Measurements from ENCODE around the gene SAPCD2. TPM values are rescaled to one million over a fixed set of nuclear protein-coding genes. Genes with fewer than 3 reads are reported as not detected.

Gene SAPCD2
- polyA plus RNA-seq, 3 donors, result 0.11 to 0.34 (median 0.18) TPM

GRCh38 chr9:137027369-137028262 is 42.7 kb downstream of the SAPCD2 start, which contains the start of gene ABCA2:
Gene ABCA2 (minus strand): TSS chr9:137028237. CDS start chr9:137028140, 97 bp downstream.
- WGBS, 3 donors, result 5 to 6% (median 5%) methylated on average over 37 to 94 of the region's 95 CpGs
- no peak within 1 kb of the TSS for H3K27ac ChIP-seq (ENCODE audit: low read depth, low read length)

DNA sequence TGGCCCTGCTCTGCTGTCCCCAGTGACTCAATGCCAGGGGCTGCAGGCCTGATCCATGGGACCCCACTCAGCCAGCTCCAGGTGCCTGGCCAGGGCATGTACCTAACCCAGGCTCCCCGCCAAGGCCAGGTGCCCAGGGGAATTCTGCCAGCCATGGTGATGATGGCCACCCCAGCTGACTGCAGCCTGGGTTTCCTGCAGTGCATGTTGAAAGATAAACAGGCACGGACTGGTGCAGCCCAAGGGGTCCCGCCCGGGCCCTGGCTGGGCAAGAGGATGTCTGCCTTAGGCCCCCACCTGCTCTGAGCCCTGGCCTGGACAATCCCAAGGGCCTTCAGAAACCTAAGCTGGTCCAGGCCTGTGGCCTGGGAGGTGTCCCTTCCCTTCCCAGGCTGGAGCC is 43.5 kb downstream of the SAPCD2 start:
- 38 to 75% (median 70%) methylated on average over 4 of the region's 4 CpGs for WGBS, 3 donors
- H3K27ac ChIP-seq (ENCODE audit: low read depth, low read length), result no peak overlapping the region

DNA sequence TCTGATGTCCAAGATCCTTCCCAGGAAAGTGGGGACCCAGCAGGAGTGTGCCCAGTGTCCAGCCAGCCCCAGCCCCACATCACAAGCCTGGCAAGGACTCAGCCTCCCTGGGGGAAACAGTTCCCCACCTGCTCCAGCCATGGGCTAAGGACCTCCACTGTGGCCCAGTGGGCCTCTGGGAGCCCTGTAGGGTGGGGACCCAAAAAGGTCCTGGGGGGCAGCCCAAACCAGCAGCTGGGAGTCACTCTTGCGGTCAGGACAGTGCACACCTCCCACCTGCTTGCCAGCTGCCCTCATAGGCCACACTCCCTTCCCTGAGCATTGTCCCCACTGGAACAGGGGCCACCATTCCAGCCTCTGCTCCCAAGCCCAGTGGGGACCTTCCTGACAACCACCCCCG is 44.0 kb downstream of the SAPCD2 start:
- 82 to 91% (median 85%) methylated on average over 2 of the region's 2 CpGs for WGBS, 3 donors
- H3K27ac ChIP-seq (ENCODE audit: low read depth, low read length), result no peak overlapping the region

DNA sequence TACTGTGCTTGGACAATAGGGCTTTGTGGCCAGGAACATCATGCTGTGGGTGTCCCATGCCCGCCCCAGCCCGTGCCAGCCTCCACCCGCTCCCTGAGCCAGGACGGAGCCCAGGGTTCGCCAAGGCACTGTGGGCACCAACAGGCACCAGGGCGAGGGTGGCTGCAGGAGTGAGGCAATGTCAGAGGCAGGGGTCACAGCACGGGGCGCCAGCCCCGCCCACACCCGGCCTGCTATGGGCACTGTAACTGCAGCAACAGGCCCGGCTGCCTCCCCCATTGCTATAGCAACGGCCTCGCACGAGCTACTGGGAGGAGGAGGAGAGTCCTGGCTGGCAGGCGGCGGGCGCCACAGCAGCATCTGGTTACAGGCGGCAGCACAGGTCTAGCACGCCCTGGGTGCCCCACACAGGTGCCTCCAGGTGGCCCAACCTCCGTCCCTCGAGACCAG is 44.8 kb downstream of the SAPCD2 start:
- no peak overlapping the region for H3K27ac ChIP-seq (ENCODE audit: low read depth, low read length)
- WGBS, 3 donors, result 69 to 77% (median 70%) methylated on average over 18 to 21 of the region's 21 CpGs

DNA sequence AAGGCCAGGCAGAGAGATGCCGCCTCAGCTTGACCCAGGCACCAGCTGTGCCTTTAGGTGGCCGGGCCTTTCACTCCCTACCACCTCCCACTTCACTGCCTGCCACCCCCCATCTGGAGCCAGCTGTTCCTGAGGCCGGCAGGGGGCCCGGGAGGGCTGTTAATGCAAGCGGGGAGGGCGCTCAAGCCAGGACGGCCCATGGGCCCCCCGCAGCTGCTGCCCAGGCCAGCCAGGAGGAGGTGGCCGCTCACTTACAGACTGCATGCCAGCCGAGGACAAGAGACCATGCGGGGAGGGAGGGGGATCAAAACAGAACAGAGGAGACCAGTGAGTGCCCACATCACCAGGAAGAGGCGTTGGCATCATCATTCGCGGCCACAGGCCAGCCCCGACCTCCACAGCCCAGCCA is 46.8 kb downstream of the SAPCD2 start:
- WGBS, 3 donors, result 85 to 94% (median 87%) methylated on average over 14 to 15 of the region's 15 CpGs
- no peak overlapping the region for H3K27ac ChIP-seq (ENCODE audit: low read depth, low read length)

GRCh38 chr9:137023157-137023556 is 47.2 kb downstream of the SAPCD2 start:
- H3K27ac ChIP-seq (ENCODE audit: low read depth, low read length), result no peak overlapping the region
- 72 to 83% (median 75%) methylated on average over 7 of the region's 7 CpGs for WGBS, 3 donors

DNA sequence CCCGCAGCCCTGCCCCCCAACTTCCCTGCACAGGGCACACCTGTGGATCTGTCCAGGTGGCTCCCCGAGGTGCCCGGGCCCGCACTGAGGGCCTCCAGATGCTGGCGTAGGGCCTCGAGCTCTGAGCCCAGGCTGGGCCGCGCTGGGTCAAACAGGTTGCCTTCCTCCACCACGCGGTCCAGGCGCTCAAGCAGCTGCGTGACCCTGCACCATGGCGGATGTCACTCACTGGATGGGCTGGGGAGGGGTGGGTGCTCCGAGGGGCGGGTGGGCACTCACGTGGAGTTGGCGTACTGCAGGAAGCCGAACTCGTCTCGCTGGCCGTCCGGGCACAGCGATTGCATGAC is 47.7 kb downstream of the SAPCD2 start:
- WGBS, 3 donors, result 91 to 92% (median 92%) methylated on average over 23 of the region's 23 CpGs
- H3K27ac ChIP-seq (ENCODE audit: low read depth, low read length), result no peak overlapping the region

- 52 to 68% (median 58%) methylated on average over 26 to 30 of the region's 30 CpGs for WGBS, 3 donors
- no peak overlapping the region for H3K27ac ChIP-seq (ENCODE audit: low read depth, low read length)
Observed at GRCh38 chr9:137021979-137022661, 48.2 kb downstream of the SAPCD2 start.

DNA sequence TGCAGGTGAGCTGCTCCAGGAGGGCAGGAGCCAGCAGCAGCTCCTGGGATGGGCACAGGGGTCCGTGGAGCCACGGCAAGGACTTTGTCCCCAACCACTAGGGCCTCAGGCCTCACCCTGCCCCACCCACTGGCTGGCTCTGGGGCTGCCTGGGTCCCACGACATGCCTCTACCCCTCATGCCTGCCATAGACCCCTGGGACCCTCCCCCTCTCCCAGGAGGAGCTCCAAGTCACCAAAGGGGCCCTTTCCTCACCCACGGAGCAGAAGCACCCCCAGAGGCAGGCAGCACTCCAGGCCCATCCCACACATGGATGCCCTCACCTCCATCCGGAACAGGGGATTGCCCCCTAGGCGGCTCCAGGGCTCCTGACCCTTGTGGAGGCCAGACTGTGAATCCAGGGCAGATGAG is 48.8 kb downstream of the SAPCD2 start:
- no peak overlapping the region for H3K27ac ChIP-seq (ENCODE audit: low read depth, low read length)
- 87 to 94% (median 92%) methylated on average over 4 to 6 of the region's 6 CpGs for WGBS, 3 donors

DNA sequence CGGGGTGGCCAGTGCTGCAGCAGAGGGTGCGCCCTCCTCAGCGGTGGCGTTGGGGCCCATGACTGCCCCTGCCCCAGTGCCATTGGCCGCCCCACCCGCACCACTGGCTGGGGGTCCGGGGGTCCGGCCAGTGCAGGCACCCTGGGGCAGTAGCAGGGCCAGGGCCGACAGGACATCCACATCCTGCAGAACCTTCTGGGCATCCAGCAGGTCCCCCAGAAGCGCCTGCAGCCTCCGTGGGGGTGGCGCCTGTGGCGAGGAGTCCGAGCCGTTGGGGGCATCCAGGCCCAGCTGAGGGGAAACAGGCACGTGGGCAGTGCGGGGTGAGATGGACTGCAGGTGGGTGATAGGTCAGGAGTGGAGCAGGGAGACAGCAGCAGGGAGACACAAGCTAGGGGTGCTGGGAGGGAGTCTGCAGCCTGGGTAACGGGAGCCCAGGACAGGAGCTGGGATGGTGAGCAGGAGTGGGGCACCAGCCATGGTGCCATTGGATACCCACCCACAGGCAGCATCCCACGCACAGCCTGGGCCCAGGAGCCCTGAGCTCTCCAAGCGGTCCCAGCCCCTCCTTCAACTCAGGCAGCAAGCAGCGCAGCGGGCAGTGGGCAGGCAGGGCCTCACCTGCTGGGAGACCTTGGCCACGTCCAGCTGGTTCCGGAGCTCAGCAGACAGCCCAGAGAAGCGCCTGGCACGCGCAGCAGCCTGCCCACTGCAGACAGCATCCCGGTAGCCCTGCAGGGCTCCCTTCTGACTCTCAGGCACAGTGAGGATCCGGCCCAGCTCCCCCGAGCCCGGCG is 49.4 kb downstream of the SAPCD2 start:
- H3K27ac ChIP-seq (ENCODE audit: low read depth, low read length), result no peak overlapping the region
- 93 to 97% (median 95%) methylated on average over 28 to 32 of the region's 32 CpGs for whole genome bisulfite sequencing, 3 donors

- H3K27ac ChIP-seq (ENCODE audit: low read depth, low read length), result no peak overlapping the region
- 93 to 94% (median 93%) methylated on average over 32 to 34 of the region's 34 CpGs for WGBS, 3 donors
Observed at GRCh38 chr9:137019891-137020683, 50.3 kb downstream of the SAPCD2 start.

GRCh38 chr9:137018761-137019559 is 51.4 kb downstream of the SAPCD2 start:
- no peak overlapping the region for H3K27ac ChIP-seq (ENCODE audit: low read depth, low read length)
- WGBS, 3 donors, result 91 to 94% (median 92%) methylated on average over 31 to 36 of the region's 36 CpGs

- 92 to 93% (median 92%) methylated on average over 42 to 45 of the region's 45 CpGs for WGBS, 3 donors
- no peak overlapping the region for H3K27ac ChIP-seq (ENCODE audit: low read depth, low read length)
Observed at GRCh38 chr9:137017791-137018497, 52.4 kb downstream of the SAPCD2 start.

- no peak overlapping the region for H3K27ac ChIP-seq (ENCODE audit: low read depth, low read length)
- 96 to 97% (median 97%) methylated on average over 28 of the region's 28 CpGs for WGBS, 3 donors
Observed at GRCh38 chr9:137017071-137017470, 53.3 kb downstream of the SAPCD2 start.

DNA sequence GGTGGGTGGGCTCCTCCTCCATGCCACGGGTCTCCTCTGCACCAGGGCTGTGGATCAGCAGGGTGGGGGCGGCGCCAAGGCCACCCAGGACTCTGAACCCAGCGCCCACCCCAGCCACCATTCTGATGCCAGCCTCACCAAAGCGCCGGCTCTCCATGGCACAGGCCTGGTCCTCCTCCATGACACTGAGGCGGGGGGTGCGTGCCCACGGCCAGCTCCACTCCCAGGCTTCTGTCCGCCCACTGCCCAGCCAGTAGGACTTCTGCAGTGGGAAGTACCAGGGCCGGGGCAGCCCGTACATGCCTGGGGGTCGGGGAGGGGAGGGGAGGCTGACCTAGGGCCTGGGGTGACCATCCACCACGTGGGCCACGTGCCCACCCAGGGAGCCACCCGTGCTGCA is 53.9 kb downstream of the SAPCD2 start:
- WGBS, 3 donors, result 93 to 97% (median 94%) methylated on average over 9 to 16 of the region's 16 CpGs

DNA sequence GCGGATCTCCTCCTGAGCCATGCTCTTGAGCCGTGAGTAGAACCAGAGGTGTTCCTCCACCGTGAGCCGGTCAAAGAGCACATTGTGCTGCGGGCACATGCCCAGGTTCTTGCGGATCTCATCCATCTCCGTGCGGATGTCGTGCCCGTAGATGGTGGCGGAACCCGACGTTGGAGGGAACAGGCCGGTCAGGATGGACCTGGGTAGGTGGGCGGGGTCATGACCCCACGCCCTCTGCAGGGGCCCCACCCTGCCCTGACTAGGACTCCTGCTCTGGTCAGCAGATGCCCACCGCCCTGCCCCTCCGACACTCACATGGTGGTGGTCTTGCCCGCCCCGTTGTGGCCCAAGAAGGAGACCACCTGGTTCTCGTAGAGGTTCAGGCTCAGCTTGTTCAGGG is 54.4 kb downstream of the SAPCD2 start:
- H3K27ac ChIP-seq (ENCODE audit: low read depth, low read length), result no peak overlapping the region
- 97 to 98% (median 97%) methylated on average over 21 of the region's 21 CpGs for WGBS, 3 donors

More for the DNA sequence above, 53.9 kb downstream of the SAPCD2 start:
- no peak overlapping the region for H3K27ac ChIP-seq (ENCODE audit: low read depth, low read length)

DNA sequence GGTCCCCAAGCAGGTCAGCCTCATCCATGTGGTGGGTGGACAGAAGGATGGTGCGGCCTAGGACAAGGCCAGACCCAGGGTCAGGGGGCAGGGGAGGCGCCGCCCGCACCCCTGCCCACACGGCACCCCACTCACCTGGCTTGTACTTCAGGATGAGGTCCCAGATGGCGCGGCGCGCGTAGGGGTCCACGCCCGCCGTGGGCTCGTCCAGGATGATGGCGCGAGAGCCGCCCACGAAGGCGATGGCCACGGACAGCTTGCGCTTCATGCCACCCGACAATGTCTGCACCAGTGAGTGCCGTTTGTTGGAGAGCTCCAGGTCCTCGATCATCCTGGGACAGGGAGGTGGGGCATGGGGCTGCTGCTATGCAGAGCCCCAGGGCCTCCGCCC is 54.8 kb downstream of the SAPCD2 start:
- WGBS, 3 donors, result 97 to 98% (median 97%) methylated on average over 24 to 25 of the region's 25 CpGs
- H3K27ac ChIP-seq (ENCODE audit: low read depth, low read length), result no peak overlapping the region

Data from adipose tissue (tissue), 3 donors.